ENCODE data around the gene TRPM1. TPM values are rescaled to one million over a fixed set of nuclear protein-coding genes. Genes with fewer than 3 reads are reported as not detected.
A peak's percentile ranks its signal among the peaks of the same experiment; 100 is the strongest.

Gene TRPM1
- total RNA-seq, 2 experiments from 2014 or later, result not detected

GRCh38 chr15:31130576-31131237, 29.2 kb upstream of the TRPM1 start:
- Mint-ChIP-seq H3K36me3 (ENCODE audit: low read depth) (no peaks in the 10 kb centered on the region), H3K9me3 (no peaks in the 10 kb centered on the region), H3K4me1 (ENCODE audit: low read depth) (no peaks in the 10 kb centered on the region), H3K27me3 (no peaks in the 10 kb centered on the region), H3K4me3 (no peak overlapping the region), H3K27ac (no peak overlapping the region)
- TF ChIP-seq CTCF (IDR thresholded peaks at IDR 0.05), result no peak
- no peak for DNase-seq
- intact Hi-C loops (cut with micrococcal nuclease), result no loop called here
- no peak for ATAC-seq
- ChIA-PET CTCF (interaction anchor here (0.9 to 4.9 kb wide), 4 partner anchors 10 to 272 kb away, joined by 3 to 54 read pairs (median 14); no protein-coding TSS in a partner anchor), POLR2A (interaction anchor here (0.8 to 0.9 kb wide), 2 partner anchors 12 to 24 kb away, joined by 3 to 4 read pairs; no protein-coding TSS in a partner anchor)

- TF ChIP-seq CTCF (IDR thresholded peaks at IDR 0.05), result no peak
- H3K4me3 Mint-ChIP-seq, result no peak overlapping the region
- intact Hi-C loops (cut with micrococcal nuclease), result loop anchor here (10.0 kb wide), 2 partner anchors 85 to 335 kb away; no protein-coding TSS in a partner anchor
- H3K27ac Mint-ChIP-seq, result no peak overlapping the region
- no peaks in the 10 kb centered on the region for H3K36me3 Mint-ChIP-seq (ENCODE audit: low read depth)
- no peaks in the 10 kb centered on the region for H3K27me3 Mint-ChIP-seq
- H3K9me3 Mint-ChIP-seq, result no peaks in the 10 kb centered on the region
- ATAC-seq, result no peak
- ChIA-PET POLR2A (no interaction called here), CTCF (interaction anchor here (0.6 to 4.9 kb wide), 52 partner anchors 8 to 377 kb away, joined by 3 to 54 read pairs (median 5); partner anchors contain the start of genes FAN1, MTMR10 and TRPM1)
- DNase-seq, result no peak
- no peaks in the 10 kb centered on the region for H3K4me1 Mint-ChIP-seq (ENCODE audit: low read depth)
These were observed 28.3 kb upstream of the TRPM1 start for GRCh38 chr15:31129769-31130303.

GRCh38 chr15:31128919-31129768, 27.6 kb upstream of the TRPM1 start:
- Mint-ChIP-seq H3K27ac (no peak overlapping the region), H3K27me3 (no peaks in the 10 kb centered on the region), H3K4me3 (no peak overlapping the region), H3K4me1 (ENCODE audit: low read depth) (no peaks in the 10 kb centered on the region), H3K36me3 (ENCODE audit: low read depth) (no peaks in the 10 kb centered on the region), H3K9me3 (no peaks in the 10 kb centered on the region)
- ATAC-seq, result peak; percentile 86
- intact Hi-C loops (cut with micrococcal nuclease), result loop anchor here (10.0 kb wide), 2 partner anchors 84 to 334 kb away; no protein-coding TSS in a partner anchor
- TF ChIP-seq CTCF (IDR thresholded peaks at IDR 0.05), result peak; percentile 97
- peak; percentile 86 for DNase-seq
- ChIA-PET POLR2A (interaction anchor here (0.6 kb wide), 1 partner anchor 183 kb away, joined by 3 read pairs; no protein-coding TSS in a partner anchor), CTCF (interaction anchor here (0.6 to 4.9 kb wide), 67 partner anchors 9 to 378 kb away, joined by 3 to 54 read pairs (median 4); partner anchors contain the start of genes FAN1, MTMR10 and TRPM1)

- H3K9me3 Mint-ChIP-seq, result no peaks in the 10 kb centered on the region
- H3K27ac Mint-ChIP-seq, result no peak overlapping the region
- H3K36me3 Mint-ChIP-seq (ENCODE audit: low read depth), result no peaks in the 10 kb centered on the region
- ATAC-seq, result no peak
- intact Hi-C loops (cut with micrococcal nuclease), result loop anchor here (10.0 kb wide), 2 partner anchors 84 to 334 kb away; no protein-coding TSS in a partner anchor
- ChIA-PET POLR2A (no interaction called here), CTCF (interaction anchor here (0.7 to 4.9 kb wide), 52 partner anchors 10 to 379 kb away, joined by 3 to 54 read pairs (median 4); partner anchors contain the start of genes FAN1 and TRPM1)
- no peaks in the 10 kb centered on the region for H3K27me3 Mint-ChIP-seq
- DNase-seq, result no peak
- no peak for TF ChIP-seq CTCF (IDR thresholded peaks at IDR 0.05)
- no peak overlapping the region for H3K4me3 Mint-ChIP-seq
- no peaks in the 10 kb centered on the region for H3K4me1 Mint-ChIP-seq (ENCODE audit: low read depth)
These were observed 27.0 kb upstream of the TRPM1 start for GRCh38 chr15:31128477-31128876.

Data from activated CD8-positive, alpha-beta T cell treated with anti-CD3 and anti-CD28 coated beads for 36 hours (primary cell).